KMS-11 (cell line): ENCODE data around the gene EEF1B2.

Experiments
- H2AFZ ChIP-seq: fragments of 200-600 bp; sonication (generic); 2 replicates; pipeline ENCODE4 v1.6.1; 2016; ENCODE audit warnings: antibody characterized with exemption, mixed run types, low read depth
- H3K27ac ChIP-seq: fragments of 200-600 bp; sonication (generic); 2 replicates; pipeline ENCODE4 v1.6.1; 2016; ENCODE audit warnings: mild to moderate bottlenecking, mixed run types
- H3K27me3 ChIP-seq: fragments of 200-600 bp; sonication (generic); 2 replicates; pipeline ENCODE4 v1.6.1; 2017; ENCODE audit warnings: mild to moderate bottlenecking, low read depth, mixed run types, moderate library complexity; ENCODE audit not compliant: insufficient read depth
- H3K36me3 ChIP-seq: fragments of 200-600 bp; sonication (generic); 2 replicates; pipeline ENCODE4 v1.6.1; 2017; ENCODE audit warnings: mild to moderate bottlenecking, mixed run types; ENCODE audit not compliant: insufficient read depth
- H3K4me1 ChIP-seq: fragments of 200-600 bp; sonication (generic); 2 replicates; pipeline ENCODE4 v1.6.1; 2016; ENCODE audit warnings: mild to moderate bottlenecking, low read depth, mixed run types; ENCODE audit not compliant: poor library complexity, severe bottlenecking
- H3K4me2 ChIP-seq: fragments of 200-600 bp; sonication (generic); 2 replicates; pipeline ENCODE4 v1.7.0; 2016; ENCODE audit warnings: mild to moderate bottlenecking, mixed run types
- H3K4me3 ChIP-seq: fragments of 200-600 bp; sonication (generic); IDR thresholded peaks from 2 replicates; pipeline ENCODE4 v1.6.1; 2017; ENCODE audit warnings: low read depth, low read length, mixed read lengths; ENCODE audit not compliant: insufficient read depth
- H3K79me2 ChIP-seq: fragments of 200-600 bp; sonication (generic); 2 replicates; pipeline ENCODE4 v1.6.1; 2016; ENCODE audit warnings: low read depth, mixed run types; ENCODE audit not compliant: insufficient read depth
- H3K9ac ChIP-seq: fragments of 200-600 bp; sonication (generic); 2 replicates; pipeline ENCODE4 v1.6.1; 2016; ENCODE audit warnings: mild to moderate bottlenecking, mixed run types
- H4K20me1 ChIP-seq: fragments of 200-600 bp; sonication (generic); 2 replicates; pipeline ENCODE4 v1.6.1; 2016; ENCODE audit warnings: mild to moderate bottlenecking, mixed run types; ENCODE audit not compliant: insufficient read depth
- CTCF ChIP-seq: fragments of 200-600 bp; sonication (generic); conservative IDR thresholded peaks from 2 replicates; pipeline ENCODE4 v1.6.1; 2017; ENCODE audit warnings: low read depth, mild to moderate bottlenecking, antibody characterized with exemption, low read length, moderate library complexity, mixed read lengths

The EEF1B2 gene

GRCh38 chr2:206211657-206212255 lies 52.1 kb downstream of the EEF1B2 start:
- TF ChIP-seq CTCF, result no peak
- H4K20me1 ChIP-seq, result no peaks in the 10 kb centered on the region
- H2AFZ ChIP-seq, result no peak overlapping the region
- no peak overlapping the region for H3K4me2 ChIP-seq
- H3K27ac ChIP-seq, result no peak overlapping the region
- peaks cover 4% of the 10 kb centered on the region for H3K4me1 ChIP-seq
- no peak overlapping the region for H3K4me3 ChIP-seq
- no peaks in the 10 kb centered on the region for H3K27me3 ChIP-seq
- no peaks in the 10 kb centered on the region for H3K36me3 ChIP-seq
- no peaks in the 10 kb centered on the region for H3K79me2 ChIP-seq
- H3K9ac ChIP-seq, result no peak overlapping the region
